GM12878 (cell line): ENCODE data around the gene LRRC45. TPM values are rescaled to one million over a fixed set of nuclear protein-coding genes. Genes with fewer than 3 reads are reported as not detected.
"Not testable (repeated sequence)": the region's sequence is repeated elsewhere in the genome, so short reads cannot be mapped to it uniquely, and the experiment has no call there.

Experiments used
- ATAC-seq: fragments of 200-7000 bp; cut with Tn5 transposase; 3 replicates; pipeline ENCODE4 v1.9.1; 2020; ENCODE audit warnings: mild to moderate bottlenecking, moderate library complexity
- BruUV-seq: library from RNA; stranded (reverse); fragments of 400-500 nt; replicated peaks from 2 replicates; lab custom pipeline; 2021; lab: Mats Ljungman, UMichigan
- CTCF ChIA-PET: fragments of 300-600 bp; sonication (Branson Sonifier 250); formaldehyde crosslinking; extraction: SDS; loops from one replicate; lab custom pipeline; 2021; ENCODE audit warnings: inconsistent platforms; lab: Yijun Ruan, JAX
- POLR2A ChIA-PET: fragments of 350-600 bp; formaldehyde crosslinking; extraction: SDS; loops from one replicate; lab custom pipeline; 2021; ENCODE audit warnings: inconsistent platforms; lab: Charles Lee
- RAD21 ChIA-PET: fragments of 300-600 bp; sonication (Branson Sonifier 250); formaldehyde crosslinking; loops from one replicate; lab custom pipeline; 2023; ENCODE audit warnings: antibody characterized with exemption; ENCODE audit not compliant: unreplicated experiment; lab: Charles Lee
- SMC1A ChIA-PET: fragments of 300-600 bp; sonication (Branson Sonifier 250); formaldehyde crosslinking; loops from one replicate; lab custom pipeline; 2023; ENCODE audit not compliant: unreplicated experiment, uncharacterized antibody; lab: Charles Lee
- DNase-seq: peaks from one replicate; pipeline ENCODE4 v3.0.0-alpha.2; 2011; ENCODE audit warnings: low read depth, low spot score
- FAIRE-seq: peaks from 3 replicates; lab custom pipeline; 2011; peaks lifted over from hg19 to GRCh38; lab: Jason Lieb, UNC
- H2AFZ ChIP-seq: 2 replicates; pipeline ENCODE4 v1.6.0; 2011; ENCODE audit warnings: low read depth, low read length, control low read depth; ENCODE audit not compliant: control insufficient read depth
- H3K27ac ChIP-seq: 2 replicates; pipeline ENCODE4 v1.5.1; 2011; ENCODE audit warnings: control low read depth; ENCODE audit not compliant: control insufficient read depth, insufficient read depth
- H3K27me3 ChIP-seq, 2 experiments: replicated peaks in 1 of 2; 2 replicates each; pipeline versions ENCODE4 v1.6.0 to v1.6.1; 2011; ENCODE audit warnings: low read length in 1 of 2; ENCODE audit not compliant: control insufficient read depth in 2 of 2, insufficient read depth in 2 of 2
- H3K36me3 ChIP-seq, 2 experiments: 2 replicates each; pipeline ENCODE4 v1.5.1; 2011; ENCODE audit warnings: low read length in 1 of 2; ENCODE audit not compliant: control insufficient read depth in 2 of 2, insufficient read depth in 2 of 2
- H3K4me1 ChIP-seq: 2 replicates; pipeline ENCODE4 v1.6.1; 2011; ENCODE audit warnings: mild to moderate bottlenecking, low read length, moderate library complexity, mixed read lengths; ENCODE audit not compliant: control insufficient read depth, insufficient read depth
- H3K4me2 ChIP-seq: 2 replicates; pipeline ENCODE4 v1.6.0; 2011; ENCODE audit warnings: control low read depth; ENCODE audit not compliant: control insufficient read depth, insufficient read depth
- H3K4me3 ChIP-seq: fragments of 200-600 bp; sonication (generic); 2 replicates; pipeline ENCODE4 v1.5.1; 2016
- H3K79me2 ChIP-seq: 2 replicates; pipeline ENCODE4 v1.6.0; 2011; ENCODE audit warnings: low read length; ENCODE audit not compliant: control insufficient read depth, insufficient read depth
- H3K9ac ChIP-seq: 2 replicates; pipeline ENCODE4 v1.8.0; 2011; ENCODE audit warnings: low read length, control low read depth, mixed read lengths; ENCODE audit not compliant: control insufficient read depth, insufficient read depth
- H3K9me3 ChIP-seq: replicated peaks from 3 replicates; pipeline ENCODE4 v1.5.1; 2011; ENCODE audit warnings: mild to moderate bottlenecking, low read length; ENCODE audit not compliant: control insufficient read depth, insufficient read depth
- H4K20me1 ChIP-seq: 2 replicates; pipeline ENCODE4 v1.6.0; 2011; ENCODE audit not compliant: control insufficient read depth, insufficient read depth
- ASH2L ChIP-seq: fragments of 300-600, 200-600 bp; sonication (generic); IDR thresholded peaks from 2 replicates; pipeline ENCODE4 v1.6.1; 2017; ENCODE audit warnings: low read depth, mild to moderate bottlenecking, borderline replicate concordance
- BACH1 ChIP-seq: fragments of 450-650 bp; IDR thresholded peaks from 2 replicates; pipeline ENCODE4 v1.6.1; 2017; ENCODE audit warnings: mild to moderate bottlenecking, borderline replicate concordance
- CBX3 ChIP-seq: fragments of 200-600 bp; sonication (generic); IDR thresholded peaks from 2 replicates; pipeline ENCODE4 v1.6.1; 2016; ENCODE audit warnings: low read depth, borderline replicate concordance
- CBX5 ChIP-seq: sonication (generic); IDR thresholded peaks from 2 replicates; pipeline ENCODE4 v1.6.1; 2016; ENCODE audit warnings: low read depth, moderate library complexity, mild to moderate bottlenecking, inconsistent platforms
- CHD4 ChIP-seq: fragments of 200-600 bp; sonication (generic); IDR thresholded peaks from 2 replicates; pipeline ENCODE4 v1.6.1; 2016; ENCODE audit warnings: mild to moderate bottlenecking
- NRF1 ChIP-seq: conservative IDR thresholded peaks from 2 replicates; pipeline ENCODE4 v1.6.1; 2011; ENCODE audit warnings: mild to moderate bottlenecking, low read depth, low read length, improper control_type of control experiment
- SMAD5 ChIP-seq: IDR thresholded peaks from 2 replicates; pipeline ENCODE4 v1.6.1; 2016; ENCODE audit warnings: antibody characterized with exemption, low read depth
- SMARCA5 ChIP-seq: fragments of 450-650 bp; IDR thresholded peaks from 2 replicates; pipeline ENCODE4 v1.6.1; 2017; ENCODE audit warnings: mild to moderate bottlenecking
- TBL1XR1 ChIP-seq: IDR thresholded peaks from 2 replicates; pipeline ENCODE4 v1.6.1; 2012; ENCODE audit warnings: low read depth, low read length, improper control_type of control experiment
- TCF12 ChIP-seq: IDR thresholded peaks from 2 replicates; pipeline ENCODE4 v1.6.1; 2011; ENCODE audit warnings: low read depth, mild to moderate bottlenecking, low read length
- WRNIP1 ChIP-seq: IDR thresholded peaks from 2 replicates; pipeline ENCODE4 v1.6.1; 2011; ENCODE audit warnings: low read depth, low read length, improper control_type of control experiment, borderline replicate concordance
- ZNF207 ChIP-seq: fragments of 450-650 bp; IDR thresholded peaks from 2 replicates; pipeline ENCODE4 v1.6.1; 2014; ENCODE audit warnings: antibody characterized with exemption, mild to moderate bottlenecking, borderline replicate concordance
- whole genome bisulfite sequencing: methylation state at CpG from one replicate; pipeline ENCODE4 v1.1.6; 2016; ENCODE audit warnings: low lambda C conversion rate; ENCODE audit not compliant: insufficient replicate concordance, insufficient coverage; ENCODE audit errors: missing lambda C conversion rate; 5-methylcytosine and 5-hydroxymethylcytosine counted together
- in situ Hi-C: fragments of 300-500 bp; cut with MboI; formaldehyde crosslinking; loops from 9 replicates; pipeline ENCODE4 v1.14.3; 2018; ENCODE audit warnings: mixed read lengths
- intact Hi-C: fragments of 100-400 bp; cut with micrococcal nuclease; formaldehyde crosslinking; loops from one replicate; pipeline ENCODE4 v1.14.2; 2022; ENCODE audit not compliant: unreplicated experiment
- polyA plus RNA-seq, 11 experiments: library from polyadenylated mRNA; depleted of rRNA in 4 of 11; unstranded in 6 of 11; stranded (reverse) in 5 of 11; fragments of >200 nt; fragmentation: Nextera tagmentation in 4 of 11; fragmentation: Illumina TruSeq in 1 of 11; extraction: Ambion mirVana in 4 of 11; extraction: Trizol in 1 of 11; gene quantifications; 1 replicate in 1 of 11; 2 replicates in 10 of 11; pipeline versions ENCODE4 v1.2.1 to v1.2.3, GENCODE V29; 2011 to 2016; ENCODE audit warnings: inconsistent platforms in 2 of 11, missing spikeins in 2 of 11, low read depth in 1 of 11
- total RNA-seq, 4 experiments: library from RNA; depleted of rRNA in 3 of 4; stranded (reverse); fragments of >200 nt in 3 of 4; fragmentation: Illumina TruSeq in 1 of 4; extraction: Trizol in 1 of 4; gene quantifications; 2 replicates each; pipeline versions ENCODE4 v1.2.1 to v1.2.3, GENCODE V29; 2013 to 2021
- TF ChIP-seq, protein P1 (sequence below): fragments of 450-650 bp; formaldehyde crosslinking; IDR thresholded peaks from 2 replicates; pipeline ENCODE4 v1.5.0; 2022; ENCODE audit warnings: mild to moderate bottlenecking, missing genetic modification characterization
- TF ChIP-seq, protein P2 (sequence below): IDR thresholded peaks from 2 replicates; pipeline ENCODE4 v1.6.1; 2011; ENCODE audit warnings: borderline replicate concordance, low read depth, mild to moderate bottlenecking, moderate library complexity, low read length; ENCODE audit not compliant: insufficient read depth, poor library complexity, severe bottlenecking
- TF ChIP-seq, protein P3 (sequence below): fragments of 450-650 bp; IDR thresholded peaks from 2 replicates; pipeline ENCODE4 v1.6.1; 2017; ENCODE audit warnings: antibody characterized with exemption, mild to moderate bottlenecking, moderate library complexity

Gene LRRC45
- total and polyA plus RNA-seq, 10 of the 15 experiments (the other 5 are each of a cell fraction or from before 2014, with no cell fraction given), result 0.03 to 27.7 (median 10.4) TPM

DNA sequence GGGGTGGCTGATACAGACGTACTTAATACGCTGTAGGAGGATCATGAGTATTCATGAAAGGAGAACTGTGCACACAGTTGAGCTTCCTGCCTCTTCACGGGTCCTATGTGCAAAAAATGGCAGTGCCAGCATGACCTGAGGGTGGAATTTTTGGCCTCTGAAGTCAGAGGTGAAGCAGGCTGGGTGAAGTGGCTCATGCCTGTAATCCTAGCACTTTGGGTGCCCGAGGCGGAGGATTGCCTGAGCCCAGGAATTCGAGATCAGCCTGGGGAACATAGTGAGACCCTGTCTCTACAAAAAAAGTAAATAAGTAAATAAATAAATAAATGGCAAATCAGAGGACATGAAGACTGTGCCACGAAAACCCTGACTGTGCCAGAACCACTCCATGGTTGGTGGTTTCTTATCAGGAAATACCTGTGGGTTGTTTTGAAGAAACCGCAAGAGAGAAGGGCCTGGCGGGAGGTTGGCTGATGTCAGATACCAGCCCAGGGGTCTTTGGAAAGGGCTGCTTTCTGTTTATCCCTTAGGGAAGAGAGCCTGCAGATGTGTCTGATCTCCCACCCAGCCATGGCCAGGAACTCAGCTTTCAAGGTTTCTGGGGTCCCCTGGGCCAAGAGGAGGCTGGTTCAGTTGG, 42.3 kb upstream of the LRRC45 start (continued):
- TF ChIP-seq TCF12 (no peak), SMARCA5 (no peak), CBX3 (no peak), CBX5 (no peak), WRNIP1 (no peak), ZNF207 (no peak), SMAD5 (no peak), BACH1 (no peak), CHD4 (no peak), NRF1 (no peak), TBL1XR1 (no peak), ASH2L (no peak)
- TF ChIP-seq, protein P1, sequence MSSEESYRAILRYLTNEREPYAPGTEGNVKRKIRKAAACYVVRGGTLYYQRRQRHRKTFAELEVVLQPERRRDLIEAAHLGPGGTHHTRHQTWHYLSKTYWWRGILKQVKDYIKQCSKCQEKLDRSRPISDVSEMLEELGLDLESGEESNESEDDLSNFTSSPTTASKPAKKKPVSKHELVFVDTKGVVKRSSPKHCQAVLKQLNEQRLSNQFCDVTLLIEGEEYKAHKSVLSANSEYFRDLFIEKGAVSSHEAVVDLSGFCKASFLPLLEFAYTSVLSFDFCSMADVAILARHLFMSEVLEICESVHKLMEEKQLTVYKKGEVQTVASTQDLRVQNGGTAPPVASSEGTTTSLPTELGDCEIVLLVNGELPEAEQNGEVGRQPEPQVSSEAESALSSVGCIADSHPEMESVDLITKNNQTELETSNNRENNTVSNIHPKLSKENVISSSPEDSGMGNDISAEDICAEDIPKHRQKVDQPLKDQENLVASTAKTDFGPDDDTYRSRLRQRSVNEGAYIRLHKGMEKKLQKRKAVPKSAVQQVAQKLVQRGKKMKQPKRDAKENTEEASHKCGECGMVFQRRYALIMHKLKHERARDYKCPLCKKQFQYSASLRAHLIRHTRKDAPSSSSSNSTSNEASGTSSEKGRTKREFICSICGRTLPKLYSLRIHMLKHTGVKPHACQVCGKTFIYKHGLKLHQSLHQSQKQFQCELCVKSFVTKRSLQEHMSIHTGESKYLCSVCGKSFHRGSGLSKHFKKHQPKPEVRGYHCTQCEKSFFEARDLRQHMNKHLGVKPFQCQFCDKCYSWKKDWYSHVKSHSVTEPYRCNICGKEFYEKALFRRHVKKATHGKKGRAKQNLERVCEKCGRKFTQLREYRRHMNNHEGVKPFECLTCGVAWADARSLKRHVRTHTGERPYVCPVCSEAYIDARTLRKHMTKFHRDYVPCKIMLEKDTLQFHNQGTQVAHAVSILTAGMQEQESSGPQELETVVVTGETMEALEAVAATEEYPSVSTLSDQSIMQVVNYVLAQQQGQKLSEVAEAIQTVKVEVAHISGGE (CRISPR knock-in tag), result no peak
- TF ChIP-seq, protein P2, sequence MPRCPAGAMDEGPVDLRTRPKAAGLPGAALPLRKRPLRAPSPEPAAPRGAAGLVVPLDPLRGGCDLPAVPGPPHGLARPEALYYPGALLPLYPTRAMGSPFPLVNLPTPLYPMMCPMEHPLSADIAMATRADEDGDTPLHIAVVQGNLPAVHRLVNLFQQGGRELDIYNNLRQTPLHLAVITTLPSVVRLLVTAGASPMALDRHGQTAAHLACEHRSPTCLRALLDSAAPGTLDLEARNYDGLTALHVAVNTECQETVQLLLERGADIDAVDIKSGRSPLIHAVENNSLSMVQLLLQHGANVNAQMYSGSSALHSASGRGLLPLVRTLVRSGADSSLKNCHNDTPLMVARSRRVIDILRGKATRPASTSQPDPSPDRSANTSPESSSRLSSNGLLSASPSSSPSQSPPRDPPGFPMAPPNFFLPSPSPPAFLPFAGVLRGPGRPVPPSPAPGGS, result no peak
- TF ChIP-seq, protein P3, sequence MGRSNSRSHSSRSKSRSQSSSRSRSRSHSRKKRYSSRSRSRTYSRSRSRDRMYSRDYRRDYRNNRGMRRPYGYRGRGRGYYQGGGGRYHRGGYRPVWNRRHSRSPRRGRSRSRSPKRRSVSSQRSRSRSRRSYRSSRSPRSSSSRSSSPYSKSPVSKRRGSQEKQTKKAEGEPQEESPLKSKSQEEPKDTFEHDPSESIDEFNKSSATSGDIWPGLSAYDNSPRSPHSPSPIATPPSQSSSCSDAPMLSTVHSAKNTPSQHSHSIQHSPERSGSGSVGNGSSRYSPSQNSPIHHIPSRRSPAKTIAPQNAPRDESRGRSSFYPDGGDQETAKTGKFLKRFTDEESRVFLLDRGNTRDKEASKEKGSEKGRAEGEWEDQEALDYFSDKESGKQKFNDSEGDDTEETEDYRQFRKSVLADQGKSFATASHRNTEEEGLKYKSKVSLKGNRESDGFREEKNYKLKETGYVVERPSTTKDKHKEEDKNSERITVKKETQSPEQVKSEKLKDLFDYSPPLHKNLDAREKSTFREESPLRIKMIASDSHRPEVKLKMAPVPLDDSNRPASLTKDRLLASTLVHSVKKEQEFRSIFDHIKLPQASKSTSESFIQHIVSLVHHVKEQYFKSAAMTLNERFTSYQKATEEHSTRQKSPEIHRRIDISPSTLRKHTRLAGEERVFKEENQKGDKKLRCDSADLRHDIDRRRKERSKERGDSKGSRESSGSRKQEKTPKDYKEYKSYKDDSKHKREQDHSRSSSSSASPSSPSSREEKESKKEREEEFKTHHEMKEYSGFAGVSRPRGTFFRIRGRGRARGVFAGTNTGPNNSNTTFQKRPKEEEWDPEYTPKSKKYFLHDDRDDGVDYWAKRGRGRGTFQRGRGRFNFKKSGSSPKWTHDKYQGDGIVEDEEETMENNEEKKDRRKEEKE, result no peak

DNA sequence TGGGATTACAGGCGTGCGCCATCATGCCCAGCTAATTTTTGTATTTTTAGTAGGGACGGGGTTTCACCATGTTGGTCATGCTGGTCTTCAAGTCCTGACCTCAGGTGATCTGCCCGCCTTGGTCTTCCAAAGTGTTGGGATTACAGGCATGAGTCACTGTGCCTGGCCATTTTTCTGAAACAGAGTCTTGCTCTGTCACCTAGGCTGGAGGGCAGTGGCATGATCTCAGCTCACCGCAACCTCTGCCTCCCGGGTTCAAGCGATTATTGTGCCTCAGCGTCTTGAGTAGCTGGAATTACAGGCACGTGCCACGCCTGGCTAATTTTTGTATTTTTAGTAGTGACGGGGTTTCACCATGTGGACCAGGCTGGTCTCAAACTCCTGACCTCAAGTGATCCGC, 41.6 kb upstream of the LRRC45 start:
- CTCF ChIA-PET, result interaction anchor here (0.9 kb wide), 1 partner anchor 11 kb away, joined by 3 read pairs; no protein-coding TSS in a partner anchor

More for the DNA sequence above, 41.6 kb upstream of the LRRC45 start:
- FAIRE-seq, H3K79me2 ChIP-seq, H4K20me1 ChIP-seq, SMC1A ChIA-PET, H3K27me3 ChIP-seq, H3K27ac ChIP-seq, ATAC-seq, in situ Hi-C loops, H3K9ac ChIP-seq, intact Hi-C loops, BruUV-seq, POLR2A ChIA-PET, H3K4me3 ChIP-seq, DNase-seq, H3K4me2 ChIP-seq, RAD21 ChIA-PET, H2AFZ ChIP-seq, H3K9me3 ChIP-seq: not testable (repeated sequence)
- WGBS, result 95% methylated on average over 12 of the region's 12 CpGs
- Histone ChIP-seq H3K36me3 (peaks cover 3 to 10% of the 10 kb centered on the region in 2 experiments; a peak in 3 of 4 replicates), H3K4me1 (peaks cover 11% of the 10 kb centered on the region)
